Duodenal mucosa (tissue), 2 donors: ENCODE results near the gene MAFG.

Experiments used
- H3K27ac ChIP-seq: one replicate; pipeline ENCODE4 v1.7.0; 2013; ENCODE audit warnings: low read depth, low read length
- H3K27me3 ChIP-seq, 2 donors: one replicate each; pipeline ENCODE4 v1.7.0; 2013; ENCODE audit warnings: low read length in 2 of 2, control low read depth in 1 of 2; ENCODE audit not compliant: insufficient read depth in 2 of 2, control insufficient read depth in 1 of 2
- H3K36me3 ChIP-seq, 2 donors: one replicate each; pipeline ENCODE4 v1.7.0; 2013; ENCODE audit warnings: low read length in 2 of 2, control low read depth in 1 of 2; ENCODE audit not compliant: insufficient read depth in 2 of 2, control insufficient read depth in 1 of 2
- H3K4me1 ChIP-seq, 2 donors: one replicate each; pipeline ENCODE4 v1.7.0; 2013; ENCODE audit warnings: low read length in 2 of 2, control low read depth in 1 of 2; ENCODE audit not compliant: insufficient read depth in 2 of 2, control insufficient read depth in 1 of 2
- H3K4me3 ChIP-seq, 2 donors: one replicate each; pipeline ENCODE4 v1.7.0; 2013; ENCODE audit warnings: low read length in 2 of 2, low read depth in 1 of 2
- H3K9ac ChIP-seq, 2 donors: one replicate each; pipeline ENCODE4 v1.7.0; 2013; ENCODE audit warnings: low read length in 2 of 2, low read depth in 1 of 2
- H3K9me3 ChIP-seq, 2 donors: one replicate each; pipeline ENCODE4 v1.7.0; 2013; ENCODE audit warnings: low read length in 2 of 2, control low read depth in 1 of 2; ENCODE audit not compliant: control insufficient read depth in 1 of 2

MAFG gene

DNA sequence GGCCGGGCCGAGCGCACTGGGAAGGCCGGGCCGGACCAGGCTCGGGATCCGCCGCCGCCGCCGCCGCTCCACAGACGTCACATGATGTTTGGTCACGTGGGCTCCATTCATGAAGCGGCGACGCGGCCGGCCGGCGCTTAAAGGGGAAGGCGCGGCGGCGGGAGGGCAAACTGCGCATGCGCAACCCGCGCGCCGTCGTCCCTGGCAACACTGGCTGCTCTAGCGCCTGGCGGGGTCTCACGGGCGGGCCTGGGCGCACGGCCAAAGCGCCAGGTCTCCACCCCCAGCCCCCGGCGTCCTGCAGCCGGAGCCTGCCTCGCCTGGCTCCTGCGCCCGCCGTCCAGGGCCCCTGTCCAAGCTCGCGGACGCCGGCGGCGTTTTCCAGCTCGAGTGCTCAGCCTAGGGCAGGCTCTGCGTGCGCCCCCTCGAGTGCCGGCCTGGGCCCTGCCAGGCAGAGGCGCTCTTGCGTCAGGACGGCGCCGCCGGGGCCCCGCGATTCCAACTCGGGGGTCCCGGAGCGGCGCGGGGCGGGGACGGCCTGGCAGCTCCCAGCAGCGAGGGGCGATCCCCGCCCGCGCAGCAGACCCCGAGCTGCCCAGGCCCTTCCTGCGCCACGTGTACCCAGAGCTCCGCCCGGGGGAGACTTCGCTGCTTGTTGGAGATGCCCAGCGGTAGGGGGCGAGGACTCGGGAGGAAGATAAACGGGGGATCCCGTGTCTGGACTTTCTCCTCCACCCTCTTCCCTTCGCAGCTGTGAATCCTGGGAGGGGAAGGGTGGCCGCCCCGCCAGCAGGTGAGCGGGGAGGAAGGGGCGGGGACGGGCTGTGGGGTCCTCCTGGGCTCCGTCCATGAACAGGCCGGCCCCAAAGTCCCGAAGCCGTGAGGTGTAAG lies at the start of gene MAFG:
TSS of gene MAFG (minus strand) at position 83 of the 891 bp plus-strand sequence. CDS start 4,550 bp downstream, outside the sequence.
- Histone ChIP-seq H3K27me3 (peaks cover 6 to 12% of the 10 kb centered on the region in 2 donors), H3K36me3 (no peaks in the 10 kb centered on the region), H3K27ac (peak within 1 kb of the TSS; percentile 88), H3K9ac (peak within 1 kb of the TSS; percentile 67 to 84), H3K4me1 (peaks cover 34 to 55% of the 10 kb centered on the region in 2 donors), H3K9me3 (no peaks in the 10 kb centered on the region), H3K4me3 (peak within 1 kb of the TSS; percentile 67 to 74)

DNA sequence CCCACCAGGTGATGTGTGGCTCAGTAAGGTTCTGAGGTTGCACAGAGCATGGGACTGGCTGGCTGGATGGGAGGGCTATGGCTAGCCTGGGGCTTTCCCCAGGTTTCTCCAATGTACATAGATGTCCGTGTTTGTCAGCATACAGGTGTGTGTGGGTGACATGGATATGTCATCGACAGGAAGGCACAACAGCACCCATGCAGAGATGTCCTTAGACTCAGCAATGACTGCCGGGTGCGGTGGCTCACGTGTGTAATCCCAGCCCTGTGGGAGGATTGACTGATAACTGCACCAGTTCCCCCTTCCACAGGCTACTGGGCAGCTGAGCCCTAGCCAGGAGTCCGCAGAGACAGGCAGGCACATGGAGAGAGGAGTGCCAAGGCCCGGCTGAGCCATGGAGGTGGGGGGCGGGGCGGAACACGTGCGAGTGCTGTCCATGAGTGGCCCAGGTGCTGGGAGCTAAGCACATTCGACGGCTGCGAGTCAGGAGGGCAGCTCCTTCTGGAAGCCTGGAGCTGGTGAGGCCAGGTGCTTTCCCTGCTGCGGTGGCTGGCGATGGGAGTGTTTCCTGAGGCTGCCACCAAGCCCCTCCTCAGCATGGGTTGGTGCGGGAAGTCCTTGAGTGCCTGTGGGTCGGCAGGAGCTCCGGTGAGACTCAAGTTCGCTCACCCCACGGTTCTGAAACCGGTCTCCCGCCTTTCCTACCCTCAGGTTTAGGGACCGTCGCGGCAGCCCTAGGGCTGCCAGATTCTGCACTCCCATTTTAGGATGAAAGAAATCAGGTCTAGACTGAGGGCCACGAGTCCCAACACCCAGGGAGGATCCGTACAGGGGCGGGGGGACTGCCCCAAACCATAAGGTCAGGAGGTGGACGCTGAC lies 49.0 kb upstream of the MAFG start:
- peak overlapping the region; percentile 76 to 94 for H3K9ac ChIP-seq
- H3K27me3 ChIP-seq: no peaks in the 10 kb centered on the region
- peak overlapping the region; percentile 83 to 84 for H3K4me3 ChIP-seq
- peaks cover 19 to 22% of the 10 kb centered on the region in 2 donors for H3K4me1 ChIP-seq
- peaks cover 0 to 4% of the 10 kb centered on the region in 2 donors for H3K36me3 ChIP-seq
- H3K9me3 ChIP-seq: peaks cover 3 to 4% of the 10 kb centered on the region in 2 donors
- peak overlapping the region; percentile 73 for H3K27ac ChIP-seq

DNA sequence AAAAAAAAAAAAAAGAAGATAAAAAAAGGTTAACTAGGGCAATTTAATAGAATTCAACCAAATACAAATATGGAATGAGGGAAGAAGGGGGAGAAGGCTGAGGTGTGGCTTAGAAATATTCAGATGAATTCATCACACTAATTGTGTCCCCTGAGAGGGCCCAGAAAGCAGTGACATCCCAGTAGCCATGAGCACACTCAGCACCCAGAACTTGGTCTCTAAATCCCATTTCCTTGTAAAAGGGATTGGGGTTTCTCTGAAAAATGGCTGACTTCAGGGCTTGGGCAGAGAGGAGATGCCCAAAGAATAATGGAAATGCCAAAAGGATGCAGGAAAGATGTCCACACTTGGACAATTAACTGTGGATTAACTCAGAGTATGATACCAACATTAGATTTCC lies 45.9 kb upstream of the MAFG start:
- Histone ChIP-seq H3K27ac (no peak overlapping the region), H3K36me3 (no peaks in the 10 kb centered on the region), H3K4me3 (no peak overlapping the region), H3K9ac (no peak overlapping the region), H3K9me3 (peaks cover 3 to 4% of the 10 kb centered on the region in 2 donors), H3K27me3 (no peaks in the 10 kb centered on the region), H3K4me1 (peaks cover 8 to 16% of the 10 kb centered on the region in 2 donors)

DNA sequence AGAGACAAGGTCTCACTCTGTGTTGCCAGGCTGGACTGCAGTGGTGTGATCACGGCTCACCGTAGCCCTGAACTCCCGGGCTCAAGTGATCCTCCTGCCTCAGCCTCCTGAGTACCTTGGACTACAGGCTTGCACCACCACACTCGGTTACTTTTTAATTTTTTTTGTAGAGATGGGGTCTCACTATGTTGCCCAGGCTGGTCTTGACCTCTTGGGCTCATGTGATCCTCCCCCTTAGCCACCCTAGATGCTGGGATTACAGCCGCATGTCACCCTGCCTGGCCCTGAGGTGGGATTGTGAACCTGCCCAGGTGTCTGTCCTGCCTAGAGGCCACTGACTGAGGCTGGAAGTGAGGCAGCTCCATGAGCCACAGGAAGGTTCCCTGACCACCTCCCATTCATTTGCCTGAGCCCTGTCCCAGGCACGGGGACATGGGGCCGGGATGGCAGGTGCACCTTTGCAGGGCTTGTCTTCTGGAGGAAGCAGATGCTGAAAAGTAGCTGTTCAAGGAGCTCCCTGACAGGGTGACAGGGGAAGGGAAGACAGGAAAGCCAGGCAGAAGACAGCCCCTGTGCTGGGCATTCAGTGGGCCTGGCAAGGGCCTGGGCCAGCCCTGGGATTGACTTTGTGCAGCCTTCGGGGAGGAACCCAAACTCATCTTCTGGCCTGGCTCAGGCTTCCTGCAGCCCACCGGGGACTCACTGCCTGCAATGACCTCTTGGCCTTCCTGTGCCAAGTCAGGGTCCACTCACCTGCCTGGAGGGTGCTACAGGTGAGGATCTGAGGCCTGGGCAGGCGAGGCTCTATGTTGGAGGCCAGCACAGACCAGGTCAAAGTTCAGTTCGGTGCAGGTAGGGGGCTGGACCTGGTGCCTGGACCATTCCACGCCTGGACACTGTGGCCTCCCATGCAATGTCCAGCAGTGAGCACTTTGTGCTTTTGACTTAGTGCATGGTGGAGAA lies 41.6 kb upstream of the MAFG start:
- Histone ChIP-seq H3K27me3 (peaks cover 0 to 6% of the 10 kb centered on the region in 2 donors), H3K36me3 (no peaks in the 10 kb centered on the region), H3K4me3 (no peak overlapping the region), H3K9ac (no peak overlapping the region), H3K9me3 (peaks cover 3 to 4% of the 10 kb centered on the region in 2 donors), H3K27ac (no peak overlapping the region), H3K4me1 (peaks cover 12 to 27% of the 10 kb centered on the region in 2 donors)

DNA sequence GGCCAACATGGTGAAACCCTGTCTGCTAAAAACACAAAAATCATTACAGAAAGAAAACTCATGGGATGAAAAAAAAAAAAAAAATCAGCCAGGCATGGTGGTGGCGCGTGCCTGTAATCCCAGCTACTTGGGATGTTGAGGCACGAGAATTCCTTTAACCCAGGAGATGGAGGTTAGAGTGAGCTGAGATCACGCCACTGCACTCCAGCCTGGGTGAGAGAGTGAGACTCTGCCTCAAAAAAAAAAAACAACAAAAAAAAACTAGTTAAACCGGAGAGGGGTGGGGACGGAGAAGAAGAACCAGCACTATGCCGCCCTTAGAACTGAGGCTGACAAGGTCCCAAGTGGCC lies 40.8 kb upstream of the MAFG start:
- H3K9ac ChIP-seq: no peak overlapping the region
- no peaks in the 10 kb centered on the region for H3K36me3 ChIP-seq
- H3K9me3 ChIP-seq: peaks cover under 1% of the 10 kb centered on the region in 2 donors
- H3K27ac ChIP-seq: no peak overlapping the region
- peaks cover 12 to 27% of the 10 kb centered on the region in 2 donors for H3K4me1 ChIP-seq
- peaks cover 4 to 6% of the 10 kb centered on the region in 2 donors for H3K27me3 ChIP-seq
- H3K4me3 ChIP-seq: peak overlapping the region in 1 of 2 donors; percentile 17

DNA sequence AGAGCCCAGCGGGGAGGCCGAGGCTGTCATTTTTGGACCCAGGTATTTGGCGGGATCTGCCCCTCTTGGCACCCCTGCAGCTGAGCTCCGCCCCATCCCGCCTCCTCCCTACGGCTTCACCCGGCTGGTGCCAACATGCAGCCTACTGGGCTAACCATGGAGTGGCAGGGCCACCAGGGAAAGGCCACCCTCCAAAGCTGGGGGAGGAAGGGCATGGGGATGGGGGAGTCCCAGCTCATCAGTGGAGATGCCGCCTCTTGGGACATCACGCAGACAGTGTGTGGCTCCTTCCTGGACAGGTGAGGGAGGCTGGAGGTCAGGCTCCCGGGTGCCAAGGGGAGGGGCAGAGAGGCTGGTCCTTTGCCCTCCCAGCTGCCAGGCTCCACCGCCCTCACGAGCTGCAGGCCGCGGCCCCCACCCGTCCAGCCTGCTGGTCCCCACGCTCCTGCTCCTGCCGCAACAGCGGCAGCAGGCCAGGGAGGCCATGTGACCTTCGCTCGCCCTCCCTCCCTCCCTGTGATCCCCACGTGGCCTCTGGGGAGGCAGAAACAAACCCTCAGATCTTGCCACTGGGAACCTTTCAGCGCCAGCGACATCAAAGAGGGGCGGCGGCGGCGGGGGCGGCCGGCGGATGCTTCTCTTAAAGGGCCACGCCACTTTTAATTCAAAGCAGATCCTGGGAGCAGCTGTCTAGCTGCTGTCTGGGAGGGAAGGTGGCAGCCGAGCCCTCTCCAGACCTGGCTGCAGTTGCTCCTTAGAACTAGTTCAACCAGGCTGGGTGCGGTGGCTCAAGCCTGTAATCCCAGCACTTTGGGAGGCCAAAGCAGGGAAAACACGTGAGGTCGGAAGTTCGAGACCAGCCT lies 40.2 kb upstream of the MAFG start:
- H3K27me3 ChIP-seq: peaks cover 4 to 8% of the 10 kb centered on the region in 2 donors
- H3K9ac ChIP-seq: no peak overlapping the region
- H3K27ac ChIP-seq: peak overlapping the region; percentile 10
- peak overlapping the region; percentile 40 to 47 for H3K4me3 ChIP-seq
- peaks cover 12 to 27% of the 10 kb centered on the region in 2 donors for H3K4me1 ChIP-seq
- no peaks in the 10 kb centered on the region for H3K36me3 ChIP-seq
- H3K9me3 ChIP-seq: no peaks in the 10 kb centered on the region

DNA sequence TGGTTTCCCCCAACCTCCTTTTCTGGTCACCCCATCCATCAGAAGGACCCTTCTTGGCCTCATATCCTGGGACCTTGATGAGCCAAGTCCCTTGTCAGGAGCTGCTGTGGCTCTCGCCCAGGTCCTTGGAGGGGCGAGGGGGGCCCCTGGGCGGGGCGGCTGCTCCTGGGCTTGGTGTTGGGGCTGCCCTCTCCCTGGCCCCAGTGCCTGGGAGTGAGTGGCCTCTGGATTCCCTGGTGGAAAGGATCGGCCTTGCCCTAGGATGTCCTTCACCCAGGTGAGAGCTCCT lies 39.7 kb upstream of the MAFG start:
- Histone ChIP-seq H3K27me3 (peaks cover 9 to 14% of the 10 kb centered on the region in 2 donors), H3K36me3 (no peaks in the 10 kb centered on the region), H3K4me3 (peak overlapping the region in 1 of 2 donors; percentile 47), H3K4me1 (peaks cover 12 to 27% of the 10 kb centered on the region in 2 donors), H3K9ac (no peak overlapping the region), H3K9me3 (no peaks in the 10 kb centered on the region), H3K27ac (no peak overlapping the region)

DNA sequence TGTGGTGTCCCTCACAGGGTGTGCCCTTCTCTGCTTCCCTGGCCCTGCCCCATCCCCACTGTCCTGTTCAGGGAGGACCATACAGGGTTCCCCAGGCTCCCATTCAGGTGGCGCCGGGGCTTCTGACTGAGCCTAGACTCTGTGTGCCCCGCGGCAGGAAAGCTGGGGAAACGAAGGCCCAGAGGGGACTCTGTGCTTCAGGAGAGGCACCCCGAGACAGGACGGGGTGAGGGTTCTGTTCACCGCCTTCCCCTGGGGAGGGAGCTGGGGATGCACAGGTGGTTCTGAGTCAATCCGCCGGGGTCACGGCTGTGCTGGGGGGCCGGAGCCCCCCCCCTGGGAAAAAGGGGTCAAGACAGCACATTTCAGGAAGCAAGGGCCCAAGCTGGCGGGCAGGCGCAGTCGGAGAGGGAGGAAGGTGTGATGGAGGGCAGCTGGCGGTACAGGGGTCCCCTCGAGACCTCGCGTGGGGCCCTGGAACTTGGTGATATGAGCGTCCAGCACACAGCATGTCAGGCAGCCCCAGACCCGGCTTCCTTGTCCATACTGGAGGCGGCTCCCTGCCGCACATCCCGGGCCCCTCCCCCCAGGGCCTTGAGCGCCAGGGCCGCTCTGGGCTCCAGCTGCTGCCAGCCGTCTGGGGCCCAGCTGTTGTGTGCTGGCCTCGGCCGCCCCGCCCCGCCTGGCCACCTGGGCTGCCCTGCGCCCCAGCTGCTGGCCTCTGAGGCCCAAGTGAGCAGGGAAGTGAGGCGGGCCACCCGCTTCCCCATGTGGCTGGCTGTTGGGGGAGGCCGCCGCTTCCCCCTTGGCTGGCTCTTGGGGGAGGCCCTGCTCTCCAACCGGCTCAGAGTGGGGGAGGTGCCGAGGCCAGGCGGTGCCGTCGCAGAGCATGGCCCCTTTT lies 39.1 kb upstream of the MAFG start:
- H3K27me3 ChIP-seq: peaks cover 11 to 17% of the 10 kb centered on the region in 2 donors
- peak overlapping the region in 1 of 2 donors; percentile 47 for H3K4me3 ChIP-seq
- no peak overlapping the region for H3K27ac ChIP-seq
- H3K9me3 ChIP-seq: no peaks in the 10 kb centered on the region
- no peaks in the 10 kb centered on the region for H3K36me3 ChIP-seq
- H3K9ac ChIP-seq: no peak overlapping the region
- peaks cover 12 to 27% of the 10 kb centered on the region in 2 donors for H3K4me1 ChIP-seq
